D721Med (cell line): Measurements from ENCODE around the gene OR2K2.
"Not testable (repeated sequence)": the region's sequence is repeated elsewhere in the genome, so short reads cannot be mapped to it uniquely, and the experiment has no call there.

Source experiments
- DNase-seq: peaks from one replicate; pipeline ENCODE4 v3.0.0; 2011; ENCODE audit warnings: low spot score; ENCODE audit not compliant: insufficient read length
- FAIRE-seq: peaks from 2 replicates; lab custom pipeline; 2011; peaks lifted over from hg19 to GRCh38; lab: Jason Lieb, UNC
- TF ChIP-seq, protein P1 (sequence below): IDR thresholded peaks from 2 replicates; pipeline ENCODE4 v1.5.1; 2012; ENCODE audit warnings: mild to moderate bottlenecking, control low read depth; ENCODE audit not compliant: insufficient read depth; ENCODE audit errors: missing control alignments

Gene OR2K2

DNA sequence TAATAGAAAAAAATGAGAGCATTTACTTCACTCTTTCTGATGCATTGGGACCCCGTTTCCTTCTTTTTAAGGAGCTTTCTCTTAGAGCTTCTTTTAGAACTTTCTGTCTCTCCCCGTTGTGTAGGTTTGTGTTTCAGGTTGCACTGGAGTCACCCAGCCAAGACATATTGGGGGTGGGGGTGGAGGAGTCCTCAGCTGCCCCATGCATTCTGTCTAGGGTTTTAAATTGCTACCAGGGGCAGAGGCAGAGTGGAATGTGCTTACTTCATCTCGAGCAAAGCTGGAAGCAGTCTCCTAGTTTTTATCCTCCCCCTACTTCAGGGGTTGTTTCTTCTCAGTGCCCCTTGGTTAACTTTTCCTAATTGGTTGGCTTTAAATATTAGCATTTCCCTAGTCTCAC lies 9.4 kb downstream of the OR2K2 start:
- TF ChIP-seq, protein P1, sequence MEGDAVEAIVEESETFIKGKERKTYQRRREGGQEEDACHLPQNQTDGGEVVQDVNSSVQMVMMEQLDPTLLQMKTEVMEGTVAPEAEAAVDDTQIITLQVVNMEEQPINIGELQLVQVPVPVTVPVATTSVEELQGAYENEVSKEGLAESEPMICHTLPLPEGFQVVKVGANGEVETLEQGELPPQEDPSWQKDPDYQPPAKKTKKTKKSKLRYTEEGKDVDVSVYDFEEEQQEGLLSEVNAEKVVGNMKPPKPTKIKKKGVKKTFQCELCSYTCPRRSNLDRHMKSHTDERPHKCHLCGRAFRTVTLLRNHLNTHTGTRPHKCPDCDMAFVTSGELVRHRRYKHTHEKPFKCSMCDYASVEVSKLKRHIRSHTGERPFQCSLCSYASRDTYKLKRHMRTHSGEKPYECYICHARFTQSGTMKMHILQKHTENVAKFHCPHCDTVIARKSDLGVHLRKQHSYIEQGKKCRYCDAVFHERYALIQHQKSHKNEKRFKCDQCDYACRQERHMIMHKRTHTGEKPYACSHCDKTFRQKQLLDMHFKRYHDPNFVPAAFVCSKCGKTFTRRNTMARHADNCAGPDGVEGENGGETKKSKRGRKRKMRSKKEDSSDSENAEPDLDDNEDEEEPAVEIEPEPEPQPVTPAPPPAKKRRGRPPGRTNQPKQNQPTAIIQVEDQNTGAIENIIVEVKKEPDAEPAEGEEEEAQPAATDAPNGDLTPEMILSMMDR = no peak
- FAIRE-seq (no peak), DNase-seq (no peak)

DNA sequence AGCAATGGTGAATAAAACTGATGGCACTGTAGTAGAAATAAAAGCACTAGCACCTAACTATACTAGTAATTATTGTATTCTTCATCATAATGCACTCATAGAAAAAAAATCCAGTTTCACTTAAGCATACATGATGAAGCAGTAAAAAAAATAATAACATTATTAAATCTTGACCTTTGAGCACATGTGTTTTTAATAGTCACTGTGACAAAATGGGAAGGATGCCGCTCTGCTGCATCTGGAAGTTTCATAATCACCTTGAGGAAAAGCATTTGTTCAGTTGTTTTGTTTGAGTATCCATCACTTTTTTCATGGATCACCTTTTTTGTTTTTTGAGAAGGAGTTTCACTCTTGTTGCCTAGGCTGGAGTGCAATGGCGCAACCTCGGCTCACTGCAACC lies 13.2 kb downstream of the OR2K2 start:
- TF ChIP-seq, protein P1 = no peak
- no peak for FAIRE-seq
- DNase-seq = no peak

DNA sequence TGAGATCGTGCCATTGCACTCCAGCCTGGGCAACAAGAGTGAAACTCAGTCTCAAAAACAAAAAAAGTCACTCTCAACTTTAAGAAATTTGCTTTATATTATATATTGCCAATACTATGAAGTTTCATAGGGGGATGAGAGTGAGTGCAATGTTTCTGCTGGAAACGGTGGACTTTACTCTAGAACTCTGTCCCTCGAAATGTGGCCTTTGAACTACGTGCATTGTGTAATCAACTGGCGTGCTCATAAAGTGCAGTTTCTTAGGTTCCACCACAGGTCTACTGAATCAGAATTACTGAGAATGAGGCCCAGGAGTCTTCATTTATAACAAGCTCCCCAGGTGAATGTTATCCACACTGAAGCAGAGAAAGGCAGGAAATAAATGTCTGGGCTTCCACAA lies 24.1 kb downstream of the OR2K2 start:
- TF ChIP-seq, protein P1 = no peak
- no peak for DNase-seq
- no peak for FAIRE-seq

DNA sequence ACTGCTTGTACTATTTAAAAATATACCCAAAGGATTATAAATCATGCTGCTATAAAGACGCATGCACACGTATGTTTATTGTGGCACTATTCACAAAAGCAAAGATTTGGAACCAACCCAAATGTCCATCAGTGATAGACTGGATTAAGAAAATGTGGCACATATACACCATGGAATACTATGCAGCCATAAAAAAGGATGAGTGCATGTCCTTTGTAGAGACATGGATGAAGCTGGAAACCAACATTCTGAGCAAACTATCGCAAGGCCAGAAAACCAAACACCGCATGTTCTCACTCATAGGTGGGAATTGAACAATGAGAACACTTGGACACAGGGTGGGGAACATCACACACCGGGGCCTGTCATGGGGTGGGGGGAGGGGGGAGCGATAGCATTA lies 26.0 kb downstream of the OR2K2 start:
- DNase-seq, FAIRE-seq: not testable (repeated sequence)

DNA sequence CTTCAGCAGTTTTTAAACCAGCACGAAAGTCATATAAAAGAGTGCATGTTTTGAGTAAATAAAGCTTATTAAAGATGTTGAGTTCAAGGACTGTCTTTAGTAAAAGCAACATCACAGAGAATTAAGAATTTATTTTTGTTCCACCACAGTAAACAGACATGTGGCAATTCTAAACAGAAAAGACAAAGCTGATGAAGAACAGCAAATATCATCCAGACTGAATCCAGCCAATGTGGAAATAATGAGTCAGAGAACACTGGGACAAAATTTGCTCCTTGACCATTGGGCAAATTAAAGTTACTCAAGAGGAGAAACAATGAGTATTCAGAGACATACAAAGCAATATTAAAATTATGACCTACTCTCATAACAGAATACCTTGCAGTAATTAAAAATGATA lies 28.8 kb downstream of the OR2K2 start:
- DNase-seq = no peak
- no peak for FAIRE-seq
- TF ChIP-seq, protein P1 = no peak

DNA sequence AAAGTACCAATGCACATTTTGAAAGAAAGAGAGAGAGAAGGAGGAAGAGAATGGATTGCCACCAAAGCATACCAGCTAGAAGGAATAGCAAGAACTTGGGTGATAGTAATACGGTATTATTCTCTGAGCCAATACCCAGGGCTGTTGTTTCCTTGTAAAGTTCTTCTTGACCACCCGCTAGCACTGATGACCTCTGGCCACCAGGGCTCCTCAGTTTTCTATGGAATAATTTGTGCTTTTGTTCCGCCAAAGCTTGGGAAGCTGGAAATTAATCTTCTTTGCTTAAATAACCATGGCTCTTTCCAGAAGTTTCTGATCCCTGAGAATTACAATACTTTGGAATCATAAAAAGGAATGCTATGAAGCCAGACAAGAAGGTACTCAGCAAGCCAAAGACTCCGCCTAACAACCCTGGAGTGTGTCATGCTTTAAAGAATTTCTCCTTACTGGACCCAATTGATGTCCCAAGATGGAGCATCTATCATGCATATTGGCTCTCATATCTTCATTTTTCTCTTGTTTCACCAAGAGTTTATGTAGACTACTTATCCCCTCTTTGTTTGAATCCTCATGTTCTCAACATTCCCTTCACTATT lies 29.8 kb downstream of the OR2K2 start:
- FAIRE-seq = no peak

DNA sequence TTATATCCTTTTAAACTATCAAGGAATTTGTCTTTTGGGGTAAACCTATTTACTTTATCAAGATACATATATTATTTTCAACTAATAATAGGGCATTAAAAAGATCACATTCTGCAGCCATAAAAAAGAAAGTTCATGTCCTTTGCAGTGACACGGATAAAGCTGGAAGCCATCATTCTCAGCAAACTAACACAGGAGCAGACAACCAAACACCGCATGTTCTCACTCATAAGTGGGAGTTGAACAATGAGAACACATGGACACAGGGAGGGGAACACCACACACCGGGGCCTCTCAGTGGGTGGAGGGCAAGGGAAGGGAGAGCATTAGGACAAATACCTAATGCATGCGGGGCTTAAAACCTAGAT lies 30.4 kb downstream of the OR2K2 start:
- FAIRE-seq = not testable (repeated sequence)

More for the DNA sequence above, 29.8 kb downstream of the OR2K2 start:
- DNase-seq = no peak
- TF ChIP-seq, protein P1 = no peak

DNA sequence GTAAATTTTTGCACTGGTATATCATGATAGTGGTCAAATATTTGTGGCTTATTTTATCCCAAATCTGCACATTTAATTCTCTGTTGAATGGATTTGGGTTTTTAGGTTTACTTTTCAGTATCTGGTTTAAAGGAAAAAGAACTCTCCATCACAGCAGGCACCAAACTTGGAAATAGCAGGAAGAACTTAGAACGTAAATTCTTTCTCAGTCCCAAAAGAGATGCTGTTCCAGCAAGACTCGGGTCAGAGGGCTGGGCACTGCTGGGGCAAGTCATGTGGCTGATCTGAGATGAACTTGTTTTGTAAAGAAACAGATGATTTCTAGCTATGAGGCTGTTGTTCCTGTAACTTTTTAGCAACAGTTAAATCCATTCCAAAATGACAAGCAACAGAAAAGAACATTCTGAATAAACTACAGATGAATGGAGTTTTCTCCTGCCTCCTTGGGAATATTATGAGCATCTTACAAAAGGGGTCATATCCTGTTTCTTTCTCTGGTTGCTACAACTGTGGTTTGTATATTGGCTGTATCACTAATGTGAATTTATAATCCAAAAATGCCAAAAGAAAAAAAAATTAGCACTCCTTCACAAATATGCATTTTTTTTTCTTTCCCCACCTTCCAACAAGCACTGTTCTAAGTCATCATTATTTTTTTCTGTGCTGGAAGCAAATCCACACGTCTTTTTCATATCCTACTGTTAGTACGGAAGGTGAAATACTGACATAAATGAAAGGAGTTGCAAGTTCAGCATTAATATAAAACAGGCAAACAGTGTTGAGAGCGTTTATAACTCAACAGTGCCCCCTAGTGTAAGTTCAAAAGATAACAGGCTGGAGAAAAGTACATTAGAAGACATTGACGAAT lies 31.1 kb downstream of the OR2K2 start:
- FAIRE-seq (peak; percentile 56), DNase-seq (no peak)
- TF ChIP-seq, protein P1 = peak; percentile 81

More for the DNA sequence above, 30.4 kb downstream of the OR2K2 start:
- not testable (repeated sequence) for DNase-seq
